ENCODE measurements around the gene MGP.

MGP gene

GRCh38 chr12:14901228-14901562 is 15.5 kb upstream of the MGP start:
- DNase-seq (ENCODE audit: insufficient read length) (no peak), FAIRE-seq (no peak)
- no peak for TF ChIP-seq POLR2AphosphoS5 (IDR thresholded peaks at IDR 0.05; ENCODE audit: low read depth, low read length)
- no peak for TF ChIP-seq TAF1 (IDR thresholded peaks at IDR 0.05; ENCODE audit: borderline replicate concordance, low read depth, low read length)
- no peak for TF ChIP-seq POLR2A (IDR thresholded peaks at IDR 0.05; ENCODE audit: low read depth, low read length)

- no peak for TF ChIP-seq POLR2A (IDR thresholded peaks at IDR 0.05; ENCODE audit: low read depth, low read length)
- no peak for TF ChIP-seq POLR2AphosphoS5 (IDR thresholded peaks at IDR 0.05; ENCODE audit: low read depth, low read length)
- no peak for TF ChIP-seq TAF1 (IDR thresholded peaks at IDR 0.05; ENCODE audit: borderline replicate concordance, low read depth, low read length)
- FAIRE-seq (no peak), DNase-seq (ENCODE audit: insufficient read length) (no peak)
Observed at GRCh38 chr12:14900521-14901227, 15.0 kb upstream of the MGP start.

- FAIRE-seq (peak; percentile 9), DNase-seq (ENCODE audit: insufficient read length) (no peak)
- no peak for TF ChIP-seq POLR2AphosphoS5 (IDR thresholded peaks at IDR 0.05; ENCODE audit: low read depth, low read length)
- TF ChIP-seq TAF1 (IDR thresholded peaks at IDR 0.05; ENCODE audit: borderline replicate concordance, low read depth, low read length) = no peak
- TF ChIP-seq POLR2A (IDR thresholded peaks at IDR 0.05; ENCODE audit: low read depth, low read length) = no peak
Observed at GRCh38 chr12:14896521-14897169, 11.0 kb upstream of the MGP start.

- no peak for TF ChIP-seq POLR2AphosphoS5 (IDR thresholded peaks at IDR 0.05; ENCODE audit: low read depth, low read length)
- TF ChIP-seq POLR2A (IDR thresholded peaks at IDR 0.05; ENCODE audit: low read depth, low read length) = no peak
- TF ChIP-seq TAF1 (IDR thresholded peaks at IDR 0.05; ENCODE audit: borderline replicate concordance, low read depth, low read length) = no peak
- FAIRE-seq = no peak
Observed at GRCh38 chr12:14893506-14894250, 8.0 kb upstream of the MGP start.

GRCh38 chr12:14892726-14893505 is 7.3 kb upstream of the MGP start:
- FAIRE-seq (no peak), DNase-seq (ENCODE audit: insufficient read length) (no peak)
- no peak for TF ChIP-seq POLR2AphosphoS5 (IDR thresholded peaks at IDR 0.05; ENCODE audit: low read depth, low read length)
- no peak for TF ChIP-seq POLR2A (IDR thresholded peaks at IDR 0.05; ENCODE audit: low read depth, low read length)
- TF ChIP-seq TAF1 (IDR thresholded peaks at IDR 0.05; ENCODE audit: borderline replicate concordance, low read depth, low read length) = no peak

More at GRCh38 chr12:14893506-14894250, 8.0 kb upstream of the MGP start:
- no peak for DNase-seq (ENCODE audit: insufficient read length)

- DNase-seq (ENCODE audit: insufficient read length) = no peak
- FAIRE-seq = no peak
- TF ChIP-seq TAF1 (IDR thresholded peaks at IDR 0.05; ENCODE audit: borderline replicate concordance, low read depth, low read length) (no peak), POLR2A (IDR thresholded peaks at IDR 0.05; ENCODE audit: low read depth, low read length) (no peak), POLR2AphosphoS5 (IDR thresholded peaks at IDR 0.05; ENCODE audit: low read depth, low read length) (no peak)
Observed at GRCh38 chr12:14890701-14891100, 5.0 kb upstream of the MGP start.

GRCh38 chr12:14886271-14886670 is 617 bp upstream of the MGP start:
- DNase-seq (ENCODE audit: insufficient read length) (no peak), FAIRE-seq (no peak)
- TF ChIP-seq TAF1 (IDR thresholded peaks at IDR 0.05; ENCODE audit: borderline replicate concordance, low read depth, low read length) = no peak
- no peak for TF ChIP-seq POLR2A (IDR thresholded peaks at IDR 0.05; ENCODE audit: low read depth, low read length)
- TF ChIP-seq POLR2AphosphoS5 (IDR thresholded peaks at IDR 0.05; ENCODE audit: low read depth, low read length) = no peak

- peak; percentile 5 for DNase-seq (ENCODE audit: insufficient read length)
- no peak for TF ChIP-seq TAF1 (IDR thresholded peaks at IDR 0.05; ENCODE audit: borderline replicate concordance, low read depth, low read length)
- TF ChIP-seq POLR2A (IDR thresholded peaks at IDR 0.05; ENCODE audit: low read depth, low read length) = no peak
- TF ChIP-seq POLR2AphosphoS5 (IDR thresholded peaks at IDR 0.05; ENCODE audit: low read depth, low read length) = no peak
- FAIRE-seq = peak; percentile 92
Observed at GRCh38 chr12:14884458-14884878, 1.2 kb downstream of the MGP start.

- FAIRE-seq (no peak), DNase-seq (ENCODE audit: insufficient read length) (no peak)
- TF ChIP-seq POLR2AphosphoS5 (IDR thresholded peaks at IDR 0.05; ENCODE audit: low read depth, low read length) = no peak
- TF ChIP-seq POLR2A (IDR thresholded peaks at IDR 0.05; ENCODE audit: low read depth, low read length) = no peak
- TF ChIP-seq TAF1 (IDR thresholded peaks at IDR 0.05; ENCODE audit: borderline replicate concordance, low read depth, low read length) = no peak
Observed at GRCh38 chr12:14883686-14884085, 2.0 kb downstream of the MGP start.

GRCh38 chr12:14880890-14881453 is 4.7 kb downstream of the MGP start:
- DNase-seq (ENCODE audit: insufficient read length) (no peak), FAIRE-seq (no peak)
- no peak for TF ChIP-seq TAF1 (IDR thresholded peaks at IDR 0.05; ENCODE audit: borderline replicate concordance, low read depth, low read length)
- no peak for TF ChIP-seq POLR2AphosphoS5 (IDR thresholded peaks at IDR 0.05; ENCODE audit: low read depth, low read length)
- no peak for TF ChIP-seq POLR2A (IDR thresholded peaks at IDR 0.05; ENCODE audit: low read depth, low read length)

All from GM12892 (cell line).